T follicular helper cell (primary cell): ENCODE results near the gene NPEPL1.

Source experiments
- DNase-seq: peaks from one replicate; pipeline ENCODE4 v3.0.0-alpha.2; 2020; ENCODE audit warnings: low read depth

The NPEPL1 gene

GRCh38 chr20:58682656-58683531 is 9.7 kb upstream of the NPEPL1 start:
- DNase-seq: no peak

DNA sequence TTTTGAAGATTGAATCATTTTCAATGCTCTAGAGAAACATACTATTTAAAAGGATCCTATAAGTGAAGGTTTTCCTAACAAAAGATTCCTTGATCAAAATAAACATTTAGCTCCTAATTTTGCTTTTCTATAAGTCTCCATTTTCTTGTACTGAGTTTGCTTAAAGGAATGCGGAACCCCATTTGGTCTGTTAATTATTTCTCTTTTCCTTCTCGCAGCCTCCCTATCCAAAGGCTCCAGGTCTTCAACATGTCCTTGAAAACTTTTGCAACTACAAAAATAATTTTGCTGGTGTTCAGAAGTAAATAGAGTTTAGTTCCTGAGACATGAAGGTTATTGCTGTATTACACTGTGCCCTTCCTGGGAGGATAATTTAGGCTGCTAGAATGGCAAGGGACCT is 8.3 kb upstream of the NPEPL1 start:
- DNase-seq: no peak

GRCh38 chr20:58685988-58686387 is 6.6 kb upstream of the NPEPL1 start:
- DNase-seq: no peak

GRCh38 chr20:58688414-58688813 is 4.2 kb upstream of the NPEPL1 start:
- no peak for DNase-seq

- DNase-seq: no peak
Observed at GRCh38 chr20:58688840-58689239, 3.8 kb upstream of the NPEPL1 start.

DNA sequence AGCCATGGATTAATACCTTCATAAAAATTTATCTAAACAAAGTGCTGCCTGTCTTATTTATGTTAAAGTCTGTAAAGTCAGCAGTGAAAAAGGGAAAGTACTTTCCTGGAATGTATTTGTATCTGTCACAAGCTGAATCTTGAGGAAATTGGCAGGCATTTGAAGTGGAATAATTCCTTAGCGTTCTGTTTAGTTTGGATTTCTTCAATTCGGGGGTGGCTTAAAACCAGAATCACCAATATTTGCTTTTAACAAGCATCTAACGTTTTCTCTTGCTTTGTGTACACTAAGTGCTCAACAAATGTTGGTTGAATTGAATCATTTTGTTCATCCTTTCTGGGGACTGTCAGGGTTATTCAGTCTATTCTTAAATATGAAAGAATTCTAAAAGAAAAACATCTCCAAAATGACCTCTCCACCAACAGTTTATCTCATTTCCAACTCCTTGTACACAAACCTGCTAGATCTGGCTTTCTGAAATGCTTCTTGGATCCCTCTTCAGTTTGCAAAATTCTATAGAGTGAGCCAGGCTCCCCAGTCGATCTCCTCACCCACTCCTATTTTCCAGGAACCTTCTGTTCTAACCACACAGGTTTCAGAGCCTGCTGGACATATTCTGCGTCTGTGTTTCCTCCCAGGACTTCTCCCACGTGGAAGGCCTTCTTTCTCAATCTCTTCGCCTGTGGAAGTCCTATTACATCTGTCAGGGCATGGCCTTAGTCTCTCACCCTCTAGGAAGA is 2.0 kb upstream of the NPEPL1 start:
- DNase-seq: no peak

- no peak for DNase-seq
Observed at GRCh38 chr20:58691773-58692578, 624 bp upstream of the NPEPL1 start.

DNA sequence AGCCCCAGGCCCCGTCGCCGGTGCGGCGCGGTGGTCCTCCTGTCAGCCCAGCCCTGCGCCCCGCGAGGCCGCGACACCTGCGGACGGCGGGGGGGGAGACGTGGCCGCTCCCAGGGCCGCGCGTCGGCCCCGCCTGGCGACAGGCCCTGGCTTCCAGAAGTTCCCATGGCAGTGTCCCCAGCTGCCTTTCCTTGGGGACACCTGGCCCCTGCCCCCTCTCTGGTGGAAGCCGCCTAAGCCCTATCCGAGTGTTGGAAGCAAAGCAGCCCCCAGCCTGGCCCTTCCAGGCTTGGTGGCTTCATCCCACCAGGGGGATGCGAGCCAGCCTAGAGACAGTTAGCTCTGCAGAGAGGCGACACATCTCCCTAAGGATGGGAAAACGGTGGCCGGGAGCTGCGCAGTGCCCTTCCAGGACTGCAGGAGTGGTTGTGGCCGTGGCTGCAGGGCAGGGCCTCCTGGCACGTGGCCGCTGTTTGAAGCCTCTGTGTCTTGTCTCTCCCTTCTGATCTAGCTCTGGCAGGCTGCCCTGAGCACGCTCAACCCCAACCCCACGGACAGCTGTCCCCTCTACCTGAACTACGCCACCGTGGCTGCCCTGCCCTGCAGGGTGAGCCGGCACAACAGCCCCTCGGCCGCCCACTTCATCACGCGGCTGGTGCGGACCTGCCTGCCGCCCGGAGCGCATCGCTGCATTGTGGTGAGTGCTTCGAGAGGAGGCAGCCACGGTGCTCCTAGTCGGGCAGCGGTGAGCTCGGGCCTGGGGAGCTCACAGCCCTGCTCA is 816 bp downstream of the NPEPL1 start:
- DNase-seq: no peak

DNA sequence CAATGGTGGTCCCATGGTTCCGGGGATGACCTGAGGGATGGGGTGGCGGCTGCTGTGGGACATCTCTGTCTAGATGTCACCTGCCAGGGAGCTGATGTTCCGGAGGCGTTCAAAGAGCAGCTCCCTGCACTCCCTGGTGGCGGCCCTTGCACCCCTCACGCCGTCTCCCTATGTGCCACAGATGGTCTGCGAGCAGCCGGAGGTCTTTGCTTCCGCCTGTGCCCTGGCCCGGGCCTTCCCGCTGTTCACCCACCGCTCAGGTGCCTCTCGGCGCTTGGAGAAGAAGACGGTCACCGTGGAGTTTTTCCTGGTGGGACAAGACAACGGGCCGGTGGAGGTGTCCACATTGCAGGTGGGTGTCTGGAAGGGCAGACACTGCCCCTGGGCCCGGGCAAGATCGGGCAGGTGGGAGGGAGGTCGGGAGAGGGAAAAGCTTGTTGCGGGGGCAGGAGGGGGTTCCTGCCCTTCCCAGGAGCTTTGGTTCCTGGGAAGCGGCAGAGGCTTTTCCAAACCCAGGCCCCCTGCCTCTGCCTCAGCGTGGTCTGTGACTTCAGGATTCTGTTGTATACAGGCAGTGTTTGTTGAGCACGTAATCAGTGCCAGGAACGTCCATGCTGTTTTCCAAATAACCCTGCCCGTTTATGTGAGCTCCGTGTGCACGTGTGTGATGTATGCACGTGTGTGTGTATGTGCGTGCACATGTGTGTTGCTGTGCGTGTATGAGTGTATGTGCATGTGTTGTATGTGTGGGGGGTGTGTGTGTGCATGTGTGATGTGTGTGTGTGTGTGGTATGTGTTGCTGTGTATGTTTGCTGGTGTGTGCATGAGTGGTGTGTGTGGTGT is 1.9 kb downstream of the NPEPL1 start:
- no peak for DNase-seq

- DNase-seq: no peak
Observed at GRCh38 chr20:58695084-58695722, 2.6 kb downstream of the NPEPL1 start.

GRCh38 chr20:58695895-58696375 is 3.3 kb downstream of the NPEPL1 start:
- no peak for DNase-seq

DNA sequence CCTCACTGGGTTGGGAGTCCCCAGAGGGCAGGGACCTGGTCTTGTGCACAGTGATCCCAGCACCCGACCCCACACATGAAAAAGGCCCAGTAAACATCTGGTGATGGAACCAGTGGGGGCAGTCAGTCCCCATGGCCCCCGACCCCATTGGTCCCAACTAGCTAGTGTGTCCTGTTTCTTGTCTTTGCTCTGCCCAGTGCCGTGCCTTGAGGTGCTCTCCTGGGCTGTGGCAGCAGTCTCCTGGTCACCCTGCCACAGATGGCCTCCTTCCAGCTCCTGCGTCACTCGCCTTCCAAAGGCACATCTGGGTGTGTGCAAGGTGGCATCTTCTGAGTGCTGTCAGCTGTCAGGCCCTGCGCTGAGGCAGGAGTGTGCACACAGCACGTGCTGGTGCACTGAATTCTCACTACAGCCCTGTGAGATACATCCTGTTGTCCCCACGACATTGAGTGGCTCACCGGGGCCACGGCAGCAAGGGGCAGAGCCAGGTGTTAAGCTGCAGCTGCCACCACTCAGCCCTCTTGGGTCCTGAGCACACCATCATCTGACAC is 3.9 kb downstream of the NPEPL1 start:
- no peak for DNase-seq

DNA sequence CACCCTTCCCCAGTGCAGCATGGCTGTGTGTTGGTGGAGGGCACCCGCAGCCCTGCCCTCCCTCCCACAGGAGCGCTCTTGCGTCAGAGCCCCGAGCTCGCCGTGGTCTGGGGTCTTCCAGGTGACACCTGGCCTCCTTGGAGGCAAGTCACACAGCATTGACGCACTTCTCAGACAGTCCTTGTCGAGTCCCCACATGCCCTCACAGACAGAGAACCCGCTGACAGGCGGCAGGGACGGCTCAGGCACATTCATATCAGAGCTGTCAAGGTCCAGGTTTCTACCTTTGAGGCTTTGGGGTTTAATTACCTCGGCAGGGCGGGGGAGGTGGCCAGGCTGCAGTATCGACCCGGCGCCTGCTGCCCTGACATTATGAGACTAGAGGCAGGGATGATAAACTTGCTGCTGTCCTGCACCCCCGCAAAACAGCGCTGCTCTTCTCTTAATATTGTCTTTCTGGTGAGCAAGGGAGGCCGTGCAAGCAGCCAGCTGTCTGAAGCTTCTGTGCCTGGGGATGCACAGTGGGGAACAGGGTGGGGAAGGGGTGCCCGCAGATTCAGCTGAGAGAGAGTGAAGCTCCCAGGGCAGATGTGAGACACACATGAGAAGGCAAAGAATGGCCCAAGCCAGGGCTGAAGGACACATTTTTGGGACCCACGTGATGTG is 4.7 kb downstream of the NPEPL1 start:
- no peak for DNase-seq

GRCh38 chr20:58697867-58698703 is 5.5 kb downstream of the NPEPL1 start:
- DNase-seq: no peak

DNA sequence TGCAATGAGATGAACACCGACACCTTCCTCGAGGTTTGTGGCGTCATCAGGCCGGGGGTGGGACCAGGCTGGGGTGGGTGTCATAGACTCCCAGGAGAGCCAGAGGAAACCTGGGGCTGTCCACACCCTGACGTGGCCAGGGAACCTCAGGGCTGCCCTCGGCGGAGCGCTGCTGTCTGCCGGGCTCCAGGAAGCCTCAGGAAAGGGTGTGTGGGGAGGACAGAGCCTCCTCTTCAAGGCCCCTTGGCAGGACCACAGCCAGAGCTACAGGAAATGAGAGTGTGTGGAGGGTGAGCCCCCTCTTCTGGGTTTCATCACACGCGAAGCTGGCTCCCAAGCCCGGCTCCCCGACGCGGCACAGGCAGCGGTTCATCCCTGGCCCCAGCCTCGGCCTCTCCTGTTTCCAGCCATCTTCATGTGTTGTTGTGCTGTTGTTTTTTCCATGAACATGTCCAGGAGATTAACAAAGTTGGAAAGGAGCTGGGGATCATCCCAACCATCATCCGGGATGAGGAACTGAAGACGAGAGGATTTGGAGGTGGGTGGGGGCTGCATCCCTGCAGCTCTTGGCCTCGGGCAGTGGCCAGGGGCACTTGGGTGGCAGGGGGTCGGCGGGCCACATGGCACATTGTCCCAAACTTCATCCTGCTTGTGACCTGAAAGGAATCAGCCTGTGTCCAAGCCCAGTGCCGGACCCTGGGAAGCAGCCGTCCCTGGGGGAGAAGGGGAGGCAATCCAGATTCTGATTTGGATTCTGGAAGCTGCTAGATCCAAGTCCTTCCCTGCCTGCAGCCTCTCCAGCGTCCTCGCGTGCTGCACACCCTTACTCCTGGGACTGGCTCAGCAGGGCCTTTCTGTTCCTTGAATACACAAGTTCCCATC is 6.4 kb downstream of the NPEPL1 start:
- no peak for DNase-seq

GRCh38 chr20:58699623-58700107 is 7.1 kb downstream of the NPEPL1 start:
- no peak for DNase-seq
